CD14-positive monocyte (primary cell): Measurements from ENCODE around the gene BIN1. TPM values are rescaled to one million over a fixed set of nuclear protein-coding genes. Genes with fewer than 3 reads are reported as not detected.

Source experiments
- DNase-seq, 3 donors: peaks; one replicate each; pipeline ENCODE4 v3.0.0-alpha.2; 2011 to 2022
- H2AFZ ChIP-seq: 2 replicates; pipeline ENCODE4 v1.6.0; 2012; ENCODE audit warnings: mild to moderate bottlenecking, low read depth, low read length, inconsistent platforms; ENCODE audit not compliant: insufficient read depth, poor library complexity, severe bottlenecking
- H3K27ac ChIP-seq, 2 donors: 1 replicate in 1 of 2; 2 replicates in 1 of 2; pipeline ENCODE4 v1.5.1; 2012 to 2013; ENCODE audit warnings: low read length in 2 of 2, control low read depth in 1 of 2, inconsistent platforms in 1 of 2, low read depth in 1 of 2, mild to moderate bottlenecking in 1 of 2
- H3K27me3 ChIP-seq, 2 donors: one replicate each; pipeline versions ENCODE4 v1.6.0 to v1.6.1; 2011 to 2013; ENCODE audit warnings: low read length in 2 of 2; ENCODE audit not compliant: control insufficient read depth in 2 of 2, insufficient read depth in 2 of 2
- H3K36me3 ChIP-seq, 2 donors: replicated peaks in 1 of 2; 1 replicate in 1 of 2; 2 replicates in 1 of 2; pipeline versions ENCODE4 v1.5.1 to v1.6.1; 2012 to 2013; ENCODE audit warnings: low read length in 2 of 2, control low read depth in 1 of 2, inconsistent platforms in 1 of 2, mild to moderate bottlenecking in 1 of 2; ENCODE audit not compliant: insufficient read depth in 2 of 2, control insufficient read depth in 1 of 2
- H3K4me1 ChIP-seq, 2 donors: 1 replicate in 1 of 2; 2 replicates in 1 of 2; pipeline versions ENCODE4 v1.5.1 to v1.6.1; 2012 to 2013; ENCODE audit warnings: low read length in 2 of 2, control low read depth in 1 of 2, inconsistent platforms in 1 of 2, mild to moderate bottlenecking in 1 of 2, moderate library complexity in 1 of 2; ENCODE audit not compliant: insufficient read depth in 2 of 2, control insufficient read depth in 1 of 2
- H3K4me2 ChIP-seq: replicated peaks from 2 replicates; pipeline ENCODE3; 2012; ENCODE audit warnings: low read length, moderate library complexity, mild to moderate bottlenecking; ENCODE audit not compliant: poor library complexity, severe bottlenecking; ENCODE audit errors: extremely low read depth
- H3K4me3 ChIP-seq, 3 experiments: fragments of 200-600 bp in 1 of 3; sonication (generic) in 1 of 3; replicated peaks in 1 of 3; 1 replicate in 2 of 3; 2 replicates in 1 of 3; pipeline ENCODE4 v1.5.1; 2011 to 2013; ENCODE audit warnings: low read length in 3 of 3, mild to moderate bottlenecking in 3 of 3, control low read depth in 2 of 3, low read depth in 2 of 3, inconsistent platforms in 1 of 3, moderate library complexity in 1 of 3
- H3K79me2 ChIP-seq: 2 replicates; pipeline ENCODE4 v1.6.0; 2012; ENCODE audit warnings: mild to moderate bottlenecking, control low read depth, inconsistent platforms, low read length, moderate library complexity; ENCODE audit not compliant: insufficient read depth
- H3K9ac ChIP-seq: 2 replicates; pipeline ENCODE4 v1.6.0; 2017; ENCODE audit warnings: low read length, mild to moderate bottlenecking; ENCODE audit not compliant: insufficient read depth, poor library complexity, severe bottlenecking
- H3K9me3 ChIP-seq, 2 donors: replicated peaks in 1 of 2; 1 replicate in 1 of 2; 2 replicates in 1 of 2; pipeline versions ENCODE4 v1.5.1 to v1.6.1; 2012 to 2013; ENCODE audit warnings: low read length in 2 of 2, control low read depth in 1 of 2; ENCODE audit not compliant: control insufficient read depth in 1 of 2, insufficient read depth in 1 of 2
- H4K20me1 ChIP-seq: 2 replicates; pipeline ENCODE4 v1.6.0; 2012; ENCODE audit warnings: mild to moderate bottlenecking, low read length, control low read depth, moderate library complexity; ENCODE audit not compliant: insufficient read depth
- H3K27ac Mint-ChIP-seq, 7 donors: one replicate each; pipeline ENCODE4 v1.8.0; 2020; ENCODE audit warnings: mild to moderate bottlenecking in 7 of 7, mixed read lengths in 7 of 7, moderate library complexity in 6 of 7, inconsistent platforms in 2 of 7
- H3K27me3 Mint-ChIP-seq, 3 donors: one replicate each; pipeline ENCODE4 v1.8.0; 2021 to 2022; ENCODE audit warnings: low read depth in 3 of 3, mild to moderate bottlenecking in 3 of 3, mixed read lengths in 3 of 3, moderate library complexity in 3 of 3, inconsistent platforms in 1 of 3
- H3K36me3 Mint-ChIP-seq, 2 donors: one replicate each; pipeline ENCODE4 v1.8.0; 2020; ENCODE audit warnings: mixed read lengths in 2 of 2, inconsistent platforms in 1 of 2, mild to moderate bottlenecking in 1 of 2
- H3K4me1 Mint-ChIP-seq: one replicate; pipeline ENCODE4 v1.8.0; 2020; ENCODE audit warnings: mild to moderate bottlenecking, mixed read lengths
- H3K4me3 Mint-ChIP-seq, 2 donors: one replicate each; pipeline ENCODE4 v1.8.0; 2020; ENCODE audit warnings: mild to moderate bottlenecking in 2 of 2, mixed read lengths in 2 of 2, moderate library complexity in 1 of 2
- H3K9me3 Mint-ChIP-seq, 7 donors: one replicate each; pipeline ENCODE4 v1.8.0; 2020 to 2022; ENCODE audit warnings: mixed read lengths in 7 of 7, mild to moderate bottlenecking in 6 of 7, moderate library complexity in 6 of 7, inconsistent platforms in 2 of 7
- WGBS: methylation state at CpG from one replicate; pipeline ENCODE4 v1.1.5; 2013; ENCODE audit warnings: missing lambda C conversion rate; ENCODE audit not compliant: insufficient coverage; 5-methylcytosine and 5-hydroxymethylcytosine counted together
- intact Hi-C, 2 donors: fragments of 100-400 bp; cut with micrococcal nuclease; formaldehyde crosslinking; loops; one replicate each; pipeline versions ENCODE4 v1.15.0 to v1.15.1; 2023
- polyA plus RNA-seq, 3 donors: library from polyadenylated mRNA; depleted of rRNA in 1 of 3; unstranded in 2 of 3; stranded (reverse) in 1 of 3; fragments of 300-500 nt in 2 of 3; fragments of >200 nt in 1 of 3; fragmentation: Illumina TruSeq in 2 of 3; gene quantifications; 1 replicate in 2 of 3; 2 replicates in 1 of 3; pipeline ENCODE4 v1.2.3, GENCODE V29; 2012 to 2021
- TF ChIP-seq, protein P1 (sequence below): fragments of 200-600 bp; IDR thresholded peaks from one replicate; pipeline ENCODE4 v1.8.0; 2022; ENCODE audit warnings: antibody characterized with exemption, mild to moderate bottlenecking

BIN1 gene
- polyA plus RNA-seq, 3 donors = 3.4 to 7.5 (median 4.1) TPM

- TF ChIP-seq, protein P1, sequence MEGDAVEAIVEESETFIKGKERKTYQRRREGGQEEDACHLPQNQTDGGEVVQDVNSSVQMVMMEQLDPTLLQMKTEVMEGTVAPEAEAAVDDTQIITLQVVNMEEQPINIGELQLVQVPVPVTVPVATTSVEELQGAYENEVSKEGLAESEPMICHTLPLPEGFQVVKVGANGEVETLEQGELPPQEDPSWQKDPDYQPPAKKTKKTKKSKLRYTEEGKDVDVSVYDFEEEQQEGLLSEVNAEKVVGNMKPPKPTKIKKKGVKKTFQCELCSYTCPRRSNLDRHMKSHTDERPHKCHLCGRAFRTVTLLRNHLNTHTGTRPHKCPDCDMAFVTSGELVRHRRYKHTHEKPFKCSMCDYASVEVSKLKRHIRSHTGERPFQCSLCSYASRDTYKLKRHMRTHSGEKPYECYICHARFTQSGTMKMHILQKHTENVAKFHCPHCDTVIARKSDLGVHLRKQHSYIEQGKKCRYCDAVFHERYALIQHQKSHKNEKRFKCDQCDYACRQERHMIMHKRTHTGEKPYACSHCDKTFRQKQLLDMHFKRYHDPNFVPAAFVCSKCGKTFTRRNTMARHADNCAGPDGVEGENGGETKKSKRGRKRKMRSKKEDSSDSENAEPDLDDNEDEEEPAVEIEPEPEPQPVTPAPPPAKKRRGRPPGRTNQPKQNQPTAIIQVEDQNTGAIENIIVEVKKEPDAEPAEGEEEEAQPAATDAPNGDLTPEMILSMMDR = no peak
- H3K4me3 Mint-ChIP-seq = peak overlapping the region in 1 of 2 donors; percentile 60
- no peaks in the 10 kb centered on the region for H4K20me1 ChIP-seq
Measured at GRCh38 chr2:127085317-127085681, 21.7 kb downstream of the BIN1 start.

DNA sequence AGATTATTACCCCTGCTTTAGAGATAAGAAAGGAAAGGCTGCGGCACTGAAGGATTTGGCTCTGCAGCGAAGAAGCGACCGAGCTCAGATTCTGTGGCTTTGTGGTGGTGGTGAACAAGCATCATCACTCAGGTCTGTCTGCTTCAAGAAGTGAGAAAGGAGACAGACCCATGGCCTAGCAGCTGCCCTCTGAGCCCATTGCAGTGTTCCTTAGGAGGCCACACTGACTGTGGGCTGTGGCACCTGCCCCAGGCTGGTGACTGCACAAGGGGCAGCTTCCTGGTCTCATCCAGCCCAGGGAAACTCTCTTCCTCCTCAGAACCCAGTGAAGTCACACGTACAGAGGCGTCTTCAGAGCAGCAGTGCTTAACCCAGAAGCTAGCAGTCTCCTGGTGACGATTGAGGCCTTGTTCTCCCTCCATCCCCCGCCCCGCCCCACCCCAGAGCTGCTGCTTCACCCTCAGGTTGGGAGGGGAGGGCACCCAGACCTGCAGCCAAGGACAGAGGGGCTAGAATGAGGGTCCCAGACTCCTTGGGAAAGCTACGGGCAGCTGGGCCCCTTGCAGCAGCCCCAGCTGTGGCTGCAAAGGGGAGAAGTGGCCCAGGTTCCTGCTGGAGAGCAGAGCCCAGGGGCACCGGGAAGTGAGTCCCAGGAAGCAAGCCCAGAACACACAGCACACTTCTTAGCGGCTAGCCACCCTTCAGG, 22.2 kb downstream of the BIN1 start:
- H3K79me2 ChIP-seq = no peaks in the 10 kb centered on the region
- no peaks in the 10 kb centered on the region for H3K9me3 ChIP-seq
- peak in 1 of 3 donors; percentile 43 for DNase-seq
- no peak overlapping the region for H3K9ac ChIP-seq
- H3K36me3 Mint-ChIP-seq = peaks cover 2 to 6% of the 10 kb centered on the region in 2 donors
- H3K27ac ChIP-seq = peak overlapping the region; percentile 53 to 67
- intact Hi-C loops = no loop called here
- H2AFZ ChIP-seq = no peak overlapping the region
- no peaks in the 10 kb centered on the region for H3K36me3 ChIP-seq
- WGBS = 23% methylated on average over 5 of the region's 12 CpGs
- H3K4me1 ChIP-seq = peaks cover 73 to 83% of the 10 kb centered on the region in 2 donors
- peaks cover 0 to 9% of the 10 kb centered on the region in 2 donors for H3K27me3 ChIP-seq
- H4K20me1 ChIP-seq = no peaks in the 10 kb centered on the region
- H3K4me2 ChIP-seq = peak overlapping the region; percentile 21
- peaks cover 4 to 18% (median 18%) of the 10 kb centered on the region in 3 donors for H3K27me3 Mint-ChIP-seq
- TF ChIP-seq, protein P1 = no peak
- H3K9me3 Mint-ChIP-seq = peaks cover 0 to 2% (median 2%) of the 10 kb centered on the region in 7 donors
- peak overlapping the region in 1 of 2 donors; percentile 60 for H3K4me3 Mint-ChIP-seq
- peak overlapping the region in 1 of 3 experiments; percentile 19 for H3K4me3 ChIP-seq
- peak overlapping the region in 6 of 7 donors; percentile 18 to 88 (median 74) for H3K27ac Mint-ChIP-seq
- peaks cover 79% of the 10 kb centered on the region for H3K4me1 Mint-ChIP-seq

More at GRCh38 chr2:127085317-127085681, 21.7 kb downstream of the BIN1 start:
- Histone ChIP-seq H3K9me3 (no peaks in the 10 kb centered on the region), H3K4me3 (peak overlapping the region in 1 of 3 experiments; percentile 19), H3K9ac (no peak overlapping the region), H3K4me2 (peak overlapping the region; percentile 21), H3K27me3 (peaks cover 0 to 9% of the 10 kb centered on the region in 2 donors), H2AFZ (peak overlapping the region; percentile 33), H3K79me2 (no peaks in the 10 kb centered on the region), H3K4me1 (peaks cover 73 to 80% of the 10 kb centered on the region in 2 donors), H3K27ac (peak overlapping the region; percentile 53 to 67), H3K36me3 (no peaks in the 10 kb centered on the region)
- Mint-ChIP-seq H3K27me3 (peaks cover 4 to 18% (median 15%) of the 10 kb centered on the region in 3 donors), H3K4me1 (peaks cover 76% of the 10 kb centered on the region), H3K27ac (peak overlapping the region; percentile 18 to 88 (median 73)), H3K36me3 (peaks cover 2 to 6% of the 10 kb centered on the region in 2 donors), H3K9me3 (peaks cover 0 to 2% (median 2%) of the 10 kb centered on the region in 7 donors)
- 12% methylated on average over 4 of the region's 9 CpGs for WGBS
- DNase-seq = peak in 2 of 3 donors; percentile 62
- intact Hi-C loops = no loop called here
